NCI-H510A treated with DMSO at 0.1 percent for 48 hours (cell line): Measurements from ENCODE around the gene CAPSL.
"Not testable (repeated sequence)": the region's sequence is repeated elsewhere in the genome, so short reads cannot be mapped to it uniquely, and the experiment has no call there.

Experiments used
- DNase-seq: peaks from one replicate; lab custom pipeline; 2025; lab: John Stamatoyannopoulos, UW

The CAPSL gene

DNA sequence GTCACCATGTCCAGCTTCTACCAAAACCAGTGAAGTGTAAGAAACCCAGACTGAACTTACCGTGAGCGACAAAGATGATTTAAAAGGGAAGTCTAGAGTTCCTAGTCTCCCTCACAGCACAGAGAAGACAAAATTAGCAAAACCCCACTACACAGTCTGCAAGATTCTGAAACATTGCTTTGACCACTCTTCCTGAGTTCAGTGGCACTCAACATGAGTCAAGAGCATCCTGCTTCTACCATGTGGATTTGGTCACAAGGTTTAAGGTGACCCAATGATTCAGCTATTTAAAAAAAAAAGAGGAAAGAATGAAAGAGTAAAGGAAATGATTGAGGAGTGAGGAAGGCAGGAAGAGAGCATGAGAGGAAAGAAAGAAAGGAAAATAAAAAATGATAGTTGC, 62.0 kb downstream of the CAPSL start:
- no peak for DNase-seq

DNA sequence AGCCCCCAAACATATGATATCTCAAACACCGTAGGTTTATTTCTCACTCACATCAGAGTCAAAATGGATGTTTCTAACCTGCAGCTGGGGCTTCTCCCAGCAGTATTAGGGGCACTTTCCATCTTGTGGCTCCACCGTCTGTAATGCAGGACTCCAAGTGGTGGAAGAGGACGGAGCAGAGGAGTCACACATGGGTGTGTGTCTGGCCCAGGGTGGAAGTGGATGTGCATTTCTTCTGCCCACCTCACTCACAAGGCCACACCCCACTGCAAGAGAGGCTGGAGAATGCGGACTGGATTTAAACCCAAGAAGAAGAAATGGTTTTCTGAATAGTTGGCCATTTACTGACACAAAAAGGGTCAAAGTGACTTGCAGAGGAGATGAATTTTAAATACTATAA, 67.8 kb downstream of the CAPSL start:
- DNase-seq: no peak

DNA sequence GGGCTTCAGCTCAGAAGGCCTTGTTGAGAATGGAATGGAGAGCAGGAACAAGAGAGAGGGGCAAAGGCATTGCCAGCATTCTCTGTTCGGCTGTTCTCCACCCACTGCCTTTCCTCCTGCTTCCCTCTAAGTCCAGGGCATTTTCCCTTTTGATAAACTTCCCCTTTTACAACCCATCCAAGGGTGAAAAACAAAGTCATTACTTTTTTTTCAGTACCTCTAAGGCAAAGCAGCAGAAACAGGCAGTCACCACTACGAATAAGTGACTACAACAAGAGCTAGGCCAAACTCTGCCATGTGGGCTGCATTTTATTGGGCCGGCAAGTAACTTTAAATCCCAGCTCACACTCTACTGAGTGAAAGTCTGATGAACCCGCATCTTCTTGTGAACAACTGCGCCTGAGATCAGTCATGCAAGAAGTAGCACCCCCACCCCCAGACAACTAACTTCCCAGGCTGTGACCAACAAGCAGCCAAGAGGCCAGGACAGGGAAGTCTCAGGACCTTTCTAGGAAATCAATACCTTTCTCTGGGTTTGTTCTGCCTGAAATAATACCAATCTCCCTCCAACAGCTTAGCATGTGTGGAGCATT, 68.6 kb downstream of the CAPSL start:
- no peak for DNase-seq

DNA sequence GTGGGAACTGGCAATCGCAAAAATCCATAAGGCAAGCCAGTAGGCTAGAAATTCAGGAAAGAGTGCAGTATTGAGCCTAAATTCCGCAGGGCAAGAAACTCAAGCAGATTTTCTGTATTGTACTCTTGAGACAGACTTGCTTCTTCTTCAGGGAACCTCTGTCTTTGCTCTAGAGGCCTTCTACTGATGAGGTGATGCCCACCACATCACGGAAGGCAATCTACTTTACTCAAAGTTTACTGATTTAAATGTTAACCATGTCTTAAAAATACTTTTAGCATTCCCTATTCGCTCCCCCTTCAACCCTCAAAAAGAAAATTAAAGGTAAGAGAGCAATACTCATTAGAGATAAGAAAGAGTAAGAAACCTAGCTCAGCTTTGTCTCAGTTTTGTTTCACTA, 70.4 kb downstream of the CAPSL start:
- no peak for DNase-seq

DNA sequence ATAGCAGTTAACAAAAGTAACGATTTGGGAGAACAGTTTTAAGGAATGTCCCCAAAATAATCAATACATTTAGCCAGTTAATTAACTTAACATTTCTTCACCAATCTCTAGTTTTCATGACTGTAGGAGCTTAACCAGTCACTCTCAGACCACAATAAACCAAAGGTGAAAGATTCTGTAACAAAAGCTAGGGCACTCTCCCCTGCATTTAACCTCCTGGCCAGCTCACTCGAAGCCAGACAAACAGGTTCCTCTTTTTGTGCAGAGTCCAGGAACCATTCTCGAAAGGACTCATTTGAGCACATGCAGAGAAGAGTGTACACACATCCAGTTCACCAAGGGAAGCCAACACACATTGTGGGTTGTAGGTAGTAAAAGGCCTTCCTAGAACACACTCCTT, 75.3 kb downstream of the CAPSL start:
- no peak for DNase-seq

DNA sequence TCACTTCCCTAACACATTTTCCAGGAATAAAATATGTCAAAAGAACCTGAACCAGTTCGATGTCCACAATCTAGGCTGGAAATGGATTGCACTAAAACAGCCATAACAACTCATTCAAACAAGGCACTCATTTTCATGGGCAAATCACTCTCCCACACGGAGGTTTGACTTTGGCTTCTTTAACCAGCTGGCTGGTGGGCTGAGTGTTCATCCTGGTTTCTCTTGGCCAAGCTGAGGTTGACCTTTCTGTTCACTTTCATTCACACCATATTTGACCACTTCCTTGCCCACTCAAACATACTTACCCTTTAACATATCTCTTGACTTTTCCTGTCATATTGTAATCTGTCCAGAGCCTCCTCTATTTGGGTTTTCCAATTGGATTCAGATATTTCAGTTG, 76.3 kb downstream of the CAPSL start:
- DNase-seq: no peak

DNA sequence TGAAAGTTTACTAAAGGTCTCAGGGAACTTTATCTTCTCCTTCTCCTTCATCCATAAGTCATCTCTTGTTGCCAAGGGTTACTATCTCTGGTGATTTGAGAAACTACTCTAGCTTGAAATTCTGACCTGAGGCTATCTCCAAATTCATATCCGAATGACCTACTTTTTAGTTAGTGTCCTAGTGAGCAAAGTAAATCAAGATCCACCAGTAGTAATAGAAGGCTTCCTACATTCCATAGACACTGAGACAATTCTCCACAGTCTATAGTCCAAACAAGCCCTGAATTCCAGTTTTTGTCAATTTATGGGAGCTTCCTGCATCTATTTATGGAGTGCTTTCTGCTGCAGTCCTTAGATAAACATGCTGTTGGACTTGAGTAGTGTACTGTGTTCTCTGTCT, 76.7 kb downstream of the CAPSL start:
- DNase-seq: no peak

DNA sequence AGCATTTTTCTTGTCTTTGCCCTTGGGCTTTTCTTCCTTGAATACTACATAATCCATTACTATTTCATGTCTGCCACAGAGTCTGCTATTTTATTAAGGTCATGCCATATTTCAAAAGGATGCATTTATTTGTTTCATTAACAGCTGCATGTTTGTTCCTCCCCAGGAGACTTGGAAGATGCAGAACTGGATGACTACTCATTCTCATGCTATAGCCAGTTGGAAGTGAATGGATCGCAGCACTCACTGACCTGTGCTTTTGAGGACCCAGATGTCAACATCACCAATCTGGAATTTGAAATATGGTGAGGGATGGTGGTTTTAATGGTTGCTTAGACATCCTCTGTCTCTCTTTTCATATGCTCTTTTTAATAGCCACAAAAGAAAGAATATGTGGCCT, 77.7 kb downstream of the CAPSL start:
- DNase-seq: no peak

DNA sequence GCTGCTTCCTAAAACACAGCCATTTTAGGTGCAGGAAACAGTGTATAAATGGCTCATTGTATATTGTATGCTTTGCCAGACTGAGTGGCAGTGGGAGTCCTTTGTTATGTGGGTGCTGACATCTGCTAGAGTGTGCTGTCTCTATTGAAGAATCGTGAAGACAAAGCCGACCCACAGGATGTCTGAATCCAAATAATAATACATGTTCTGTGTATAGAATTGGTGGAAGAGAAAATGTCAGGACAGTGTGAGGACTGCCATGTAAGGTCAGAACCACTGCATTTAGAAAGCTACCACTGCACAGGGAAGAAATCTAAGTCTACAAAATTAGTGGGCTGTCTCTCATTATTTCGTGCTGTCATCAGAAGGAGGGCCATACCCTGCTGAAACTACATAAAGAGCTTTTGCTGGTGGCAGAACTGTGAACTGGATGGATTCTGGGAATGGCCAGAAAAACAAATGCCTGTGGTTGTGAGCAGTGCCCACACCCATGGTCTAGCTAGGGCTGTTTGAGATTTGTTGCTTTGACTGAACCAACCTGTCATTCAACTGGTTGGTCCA, 79.2 kb downstream of the CAPSL start:
- no peak for DNase-seq

DNA sequence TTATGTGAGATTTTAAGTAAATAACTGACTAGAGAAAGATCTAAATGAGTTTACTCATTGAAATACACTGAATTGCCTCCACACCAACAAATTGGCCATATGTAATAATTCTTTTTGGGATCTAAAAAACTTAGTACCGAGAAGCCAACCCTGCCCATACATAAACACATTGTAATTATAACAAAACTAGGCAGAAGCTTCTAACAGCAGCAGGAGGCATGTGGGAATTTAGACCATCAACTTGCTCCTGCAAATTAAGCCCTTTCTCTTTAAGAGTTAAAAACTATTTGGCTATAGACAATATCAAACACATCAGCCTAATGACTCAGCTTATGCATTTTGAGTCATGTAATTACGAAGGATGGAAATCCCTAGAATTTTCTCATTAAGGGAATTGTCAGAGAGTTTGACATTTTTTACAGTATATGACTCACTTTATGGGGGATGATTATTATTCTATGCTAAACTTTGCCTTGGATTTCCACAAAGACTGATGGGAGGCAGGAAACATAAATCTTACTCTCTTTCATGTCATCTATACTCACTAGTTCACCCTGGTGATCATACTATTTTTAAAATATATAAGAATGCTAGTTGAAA, 80.7 kb downstream of the CAPSL start:
- DNase-seq: no peak

DNA sequence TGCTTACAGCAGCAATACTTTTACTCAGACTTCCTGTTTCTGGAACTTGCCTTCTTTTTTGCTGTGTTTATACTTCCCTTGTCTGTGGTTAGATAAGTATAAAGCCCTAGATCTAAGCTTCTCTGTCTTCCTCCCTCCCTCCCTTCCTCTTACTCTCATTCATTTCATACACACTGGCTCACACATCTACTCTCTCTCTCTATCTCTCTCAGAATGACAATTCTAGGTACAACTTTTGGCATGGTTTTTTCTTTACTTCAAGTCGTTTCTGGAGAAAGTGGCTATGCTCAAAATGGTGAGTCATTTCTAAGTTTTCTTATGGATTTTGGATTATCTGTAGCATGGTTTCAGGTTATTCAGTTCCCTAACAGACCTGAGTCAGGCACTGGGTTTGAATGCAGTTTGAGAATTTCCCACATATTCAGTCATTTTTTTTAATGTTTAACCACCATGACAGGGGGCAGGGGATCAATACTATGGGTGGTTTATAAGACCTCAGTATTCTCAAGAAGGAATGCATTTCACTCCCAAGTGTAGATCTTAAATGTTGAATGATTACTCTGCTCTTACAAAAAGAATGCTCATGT, 81.6 kb downstream of the CAPSL start, which contains the start of gene IL7R:
IL7R (plus strand) TSS at position 127 of the 587 bp plus-strand sequence; CDS start at position 214, 87 bp downstream.
- DNase-seq: no peak

DNA sequence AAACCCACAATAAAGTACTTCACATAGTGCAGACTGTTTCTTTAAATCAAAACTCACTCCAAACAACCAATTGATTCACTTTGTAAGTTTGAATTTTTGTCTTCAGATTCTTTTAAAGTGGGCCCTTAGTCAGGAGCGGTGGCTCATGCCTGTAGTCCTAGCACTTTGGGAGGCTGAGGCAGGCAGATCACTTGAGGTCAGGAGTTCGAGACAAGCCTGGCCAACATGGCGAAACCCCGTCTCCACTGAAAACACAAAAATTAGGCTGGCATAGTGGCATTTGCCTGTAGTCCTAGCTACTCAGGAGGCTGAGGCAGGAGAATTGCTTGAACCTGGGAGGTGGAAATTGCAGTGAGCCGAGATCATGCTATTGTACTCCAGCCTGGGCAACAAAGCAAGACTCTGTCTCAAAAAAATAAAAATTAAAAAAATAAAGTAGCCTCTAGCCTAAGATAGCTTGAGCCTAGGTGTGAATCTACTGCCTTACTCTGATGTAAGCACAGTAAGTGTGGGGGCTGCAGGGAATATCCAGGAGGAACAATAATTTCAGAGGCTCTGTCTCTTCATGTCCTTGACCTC, 82.1 kb downstream of the CAPSL start:
- not testable (repeated sequence) for DNase-seq

DNA sequence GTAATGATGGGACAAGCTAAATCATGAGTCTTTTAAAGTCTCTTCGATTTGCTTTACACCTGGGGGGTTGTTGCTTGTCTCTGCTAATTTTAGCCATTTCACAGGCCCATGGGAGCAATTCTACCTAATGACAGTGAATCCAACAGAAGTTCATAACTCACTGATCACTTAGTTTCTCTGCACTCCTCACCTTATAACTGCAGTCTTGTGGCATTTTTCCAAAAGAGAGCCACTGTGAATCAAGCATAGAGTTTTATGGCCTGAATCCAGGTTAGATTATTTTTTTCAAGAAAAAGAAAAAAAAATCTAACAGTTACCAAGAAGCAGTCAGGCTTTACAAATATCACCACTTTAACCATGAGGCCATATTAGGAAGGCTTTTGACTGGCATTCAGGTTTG, 83.2 kb downstream of the CAPSL start:
- DNase-seq: no peak
